ENCODE measurements around the gene KCNQ2. TPM values are rescaled to one million over a fixed set of nuclear protein-coding genes. Genes with fewer than 3 reads are reported as not detected.

Gene KCNQ2
- total and polyA plus RNA-seq, 5 experiments from 2014 or later: 0.30 to 0.49 TPM; not detected in 3

GRCh38 chr20:63494084-63494419 lies 21.6 kb upstream of the KCNQ2 start:
- no peaks in the 10 kb centered on the region for H3K36me3 Mint-ChIP-seq
- H3K9me3 Mint-ChIP-seq: peaks cover 0 to 10% (median 0%) of the 10 kb centered on the region in 9 donors
- H3K4me3 Mint-ChIP-seq: no peak overlapping the region
- no peak for DNase-seq
- ATAC-seq: no peak
- POLR2A ChIA-PET: interaction anchor here (1.3 kb wide), 1 partner anchor 27 kb away, joined by 5 read pairs; the partner anchor contains the start of gene PPDPF
- no peak overlapping the region for H3K27ac Mint-ChIP-seq
- peaks cover 3 to 50% (median 19%) of the 10 kb centered on the region in 5 donors for H3K27me3 Mint-ChIP-seq
- peaks cover 0 to 4% (median 1%) of the 10 kb centered on the region in 4 donors for H3K4me1 Mint-ChIP-seq

GRCh38 chr20:63493563-63494020 lies 21.1 kb upstream of the KCNQ2 start:
- peaks cover 3 to 52% (median 19%) of the 10 kb centered on the region in 5 donors for H3K27me3 Mint-ChIP-seq
- POLR2A ChIA-PET: interaction anchor here (1.3 kb wide), 1 partner anchor 27 kb away, joined by 5 read pairs; the partner anchor contains the start of gene PPDPF
- no peak for ATAC-seq

GRCh38 chr20:63492982-63493381 lies 20.5 kb upstream of the KCNQ2 start:
- ATAC-seq (no peak), DNase-seq (no peak)
- H3K4me3 Mint-ChIP-seq: no peak overlapping the region
- H3K4me1 Mint-ChIP-seq: peaks cover 0 to 4% (median 1%) of the 10 kb centered on the region in 4 donors
- POLR2A ChIA-PET: interaction anchor here (1.3 kb wide), 1 partner anchor 28 kb away, joined by 5 read pairs; the partner anchor contains the start of gene PPDPF
- peaks cover 3 to 49% (median 19%) of the 10 kb centered on the region in 5 donors for H3K27me3 Mint-ChIP-seq
- H3K36me3 Mint-ChIP-seq: no peaks in the 10 kb centered on the region
- peaks cover 0 to 10% (median 0%) of the 10 kb centered on the region in 9 donors for H3K9me3 Mint-ChIP-seq
- H3K27ac Mint-ChIP-seq: no peak overlapping the region

More at GRCh38 chr20:63493563-63494020, 21.1 kb upstream of the KCNQ2 start:
- DNase-seq: no peak
- Mint-ChIP-seq H3K36me3 (no peaks in the 10 kb centered on the region), H3K4me3 (no peak overlapping the region), H3K27ac (no peak overlapping the region), H3K4me1 (peaks cover 0 to 4% (median 1%) of the 10 kb centered on the region in 4 donors), H3K9me3 (peaks cover 0 to 10% (median 0%) of the 10 kb centered on the region in 9 donors)

GRCh38 chr20:63492518-63492917 lies 20.1 kb upstream of the KCNQ2 start:
- POLR2A ChIA-PET: no interaction called here

GRCh38 chr20:63491635-63492230 lies 19.3 kb upstream of the KCNQ2 start:
- H3K9me3 Mint-ChIP-seq: peaks cover 0 to 10% (median 0%) of the 10 kb centered on the region in 9 donors
- POLR2A ChIA-PET: no interaction called here
- H3K27me3 Mint-ChIP-seq: peaks cover 1 to 45% (median 15%) of the 10 kb centered on the region in 5 donors
- peak overlapping the region in 1 of 10 donors; percentile 4 for H3K27ac Mint-ChIP-seq
- no peak for ATAC-seq
- H3K36me3 Mint-ChIP-seq: no peaks in the 10 kb centered on the region
- no peak overlapping the region for H3K4me3 Mint-ChIP-seq
- H3K4me1 Mint-ChIP-seq: peaks cover 0 to 2% (median 1%) of the 10 kb centered on the region in 4 donors
- no peak for DNase-seq

More at GRCh38 chr20:63492518-63492917, 20.1 kb upstream of the KCNQ2 start:
- H3K27me3 Mint-ChIP-seq: peaks cover 2 to 47% (median 19%) of the 10 kb centered on the region in 5 donors
- ATAC-seq (no peak), DNase-seq (no peak)
- peaks cover 0 to 4% (median 1%) of the 10 kb centered on the region in 4 donors for H3K4me1 Mint-ChIP-seq
- peaks cover 0 to 10% (median 0%) of the 10 kb centered on the region in 9 donors for H3K9me3 Mint-ChIP-seq
- no peaks in the 10 kb centered on the region for H3K36me3 Mint-ChIP-seq
- no peak overlapping the region for H3K27ac Mint-ChIP-seq
- H3K4me3 Mint-ChIP-seq: no peak overlapping the region

- Mint-ChIP-seq H3K9me3 (peaks cover 0 to 10% (median 0%) of the 10 kb centered on the region in 9 donors), H3K4me3 (no peak overlapping the region), H3K36me3 (no peaks in the 10 kb centered on the region), H3K27me3 (peaks cover 0 to 49% (median 14%) of the 10 kb centered on the region in 5 donors), H3K27ac (no peak overlapping the region), H3K4me1 (peaks cover 0 to under 1% (median 0%) of the 10 kb centered on the region in 4 donors)
- ATAC-seq (no peak), DNase-seq (no peak)
- POLR2A ChIA-PET: no interaction called here
These were observed 18.6 kb upstream of the KCNQ2 start for GRCh38 chr20:63491078-63491477.

GRCh38 chr20:63490416-63490815 lies 18.0 kb upstream of the KCNQ2 start:
- POLR2A ChIA-PET: no interaction called here
- H3K27ac Mint-ChIP-seq: no peak overlapping the region
- no peak overlapping the region for H3K4me3 Mint-ChIP-seq
- no peaks in the 10 kb centered on the region for H3K36me3 Mint-ChIP-seq
- DNase-seq (peak in 1 of 10 donors; percentile 60), ATAC-seq (no peak)
- peaks cover 0 to 10% (median 0%) of the 10 kb centered on the region in 9 donors for H3K9me3 Mint-ChIP-seq
- no peaks in the 10 kb centered on the region for H3K4me1 Mint-ChIP-seq
- peaks cover 0 to 54% (median 14%) of the 10 kb centered on the region in 5 donors for H3K27me3 Mint-ChIP-seq

- peaks cover 3 to 58% (median 17%) of the 10 kb centered on the region in 5 donors for H3K27me3 Mint-ChIP-seq
- no peaks in the 10 kb centered on the region for H3K36me3 Mint-ChIP-seq
- H3K4me3 Mint-ChIP-seq: no peak overlapping the region
- H3K9me3 Mint-ChIP-seq: peaks cover 0 to 10% (median 0%) of the 10 kb centered on the region in 9 donors
- POLR2A ChIA-PET: no interaction called here
- ATAC-seq (no peak), DNase-seq (peak in 1 of 10 donors; percentile 45)
- no peaks in the 10 kb centered on the region for H3K4me1 Mint-ChIP-seq
- no peak overlapping the region for H3K27ac Mint-ChIP-seq
These were observed 16.1 kb upstream of the KCNQ2 start for GRCh38 chr20:63488315-63489251.

- Mint-ChIP-seq H3K9me3 (peaks cover 0 to 10% (median 0%) of the 10 kb centered on the region in 9 donors), H3K4me3 (no peak overlapping the region)
These were observed 15.4 kb upstream of the KCNQ2 start for GRCh38 chr20:63487781-63488241.

GRCh38 chr20:63487116-63487764 lies 14.8 kb upstream of the KCNQ2 start:
- POLR2A ChIA-PET: no interaction called here
- ATAC-seq (no peak), DNase-seq (no peak)
- Mint-ChIP-seq H3K4me3 (no peak overlapping the region), H3K27me3 (peaks cover 4 to 64% (median 20%) of the 10 kb centered on the region in 5 donors), H3K9me3 (peaks cover 0 to 6% (median 0%) of the 10 kb centered on the region in 9 donors), H3K36me3 (no peaks in the 10 kb centered on the region), H3K4me1 (peaks cover 0 to 5% (median under 1%) of the 10 kb centered on the region in 4 donors), H3K27ac (no peak overlapping the region)

More at GRCh38 chr20:63487781-63488241, 15.4 kb upstream of the KCNQ2 start:
- no peak overlapping the region for H3K27ac Mint-ChIP-seq
- POLR2A ChIA-PET: no interaction called here
- no peak for ATAC-seq
- peaks cover 0 to 4% (median under 1%) of the 10 kb centered on the region in 4 donors for H3K4me1 Mint-ChIP-seq
- no peaks in the 10 kb centered on the region for H3K36me3 Mint-ChIP-seq
- DNase-seq: no peak
- H3K27me3 Mint-ChIP-seq: peaks cover 4 to 62% (median 20%) of the 10 kb centered on the region in 5 donors

GRCh38 chr20:63486300-63486855 lies 13.9 kb upstream of the KCNQ2 start:
- POLR2A ChIA-PET: no interaction called here
- DNase-seq (no peak), ATAC-seq (no peak)
- Mint-ChIP-seq H3K9me3 (peaks cover 0 to 2% (median 0%) of the 10 kb centered on the region in 9 donors), H3K27me3 (peaks cover 7 to 61% (median 18%) of the 10 kb centered on the region in 5 donors), H3K4me1 (peaks cover 0 to 9% (median under 1%) of the 10 kb centered on the region in 4 donors), H3K27ac (peak overlapping the region in 1 of 10 donors; percentile 43), H3K36me3 (no peaks in the 10 kb centered on the region), H3K4me3 (no peak overlapping the region)

Measured in naive thymus-derived CD8-positive, alpha-beta T cell (primary cell).